HepG2 (cell line): ENCODE measurements around the gene TUBGCP4. TPM values are rescaled to one million over a fixed set of nuclear protein-coding genes. Genes with fewer than 3 reads are reported as not detected.
A peak's percentile ranks its signal among the peaks of the same experiment; 100 is the strongest.

ENCODE experiments used
- IKZF1 ChIP-seq: fragments of 450-650 bp; IDR thresholded peaks from 2 replicates; pipeline ENCODE4 v1.7.1; 2016
- PHF5A ChIP-seq: IDR thresholded peaks from one replicate; pipeline ENCODE4 v1.6.1; 2018; ENCODE audit warnings: low read depth, missing genetic modification reagents; ENCODE audit not compliant: unreplicated experiment
- REXO4 ChIP-seq: sonication (generic); formaldehyde crosslinking; IDR thresholded peaks from 2 replicates; pipeline ENCODE4 v1.8.0; 2022; ENCODE audit warnings: missing genetic modification reagents, mild to moderate bottlenecking, borderline replicate concordance
- TCF7 ChIP-seq: sonication (generic); IDR thresholded peaks from 2 replicates; pipeline ENCODE4 v1.6.1; 2016; ENCODE audit warnings: antibody characterized with exemption, low read depth
- ZFP36 ChIP-seq: fragments of 150-350 bp; IDR thresholded peaks from 2 replicates; pipeline ENCODE4 v1.6.1; 2018; ENCODE audit warnings: borderline replicate concordance, low read length, low read depth; ENCODE audit not compliant: partially characterized antibody
- ZNF30 ChIP-seq: sonication (generic); formaldehyde crosslinking; IDR thresholded peaks from 2 replicates; pipeline ENCODE4 v1.5.0; 2020; ENCODE audit warnings: mild to moderate bottlenecking, missing genetic modification reagents
- ZNF670 ChIP-seq: sonication (generic); formaldehyde crosslinking; IDR thresholded peaks from 2 replicates; pipeline ENCODE4 v1.8.0; 2022; ENCODE audit warnings: mild to moderate bottlenecking, missing genetic modification reagents, borderline replicate concordance
- ZNF816 ChIP-seq: sonication (generic); formaldehyde crosslinking; IDR thresholded peaks from 2 replicates; pipeline ENCODE4 v1.8.0; 2022; ENCODE audit warnings: missing genetic modification reagents, mild to moderate bottlenecking, borderline replicate concordance
- ZSCAN12 ChIP-seq: sonication (generic); formaldehyde crosslinking; IDR thresholded peaks from 2 replicates; pipeline ENCODE4 v1.9.0; 2021; ENCODE audit warnings: mild to moderate bottlenecking, missing genetic modification reagents
- polyA plus RNA-seq, 8 experiments: library from polyadenylated mRNA; depleted of rRNA in 3 of 8; stranded (reverse) in 7 of 8; unstranded in 1 of 8; fragments of >200 nt; fragmentation: Illumina TruSeq in 4 of 8; extraction: Trizol in 4 of 8; gene quantifications; 2 replicates each; pipeline versions ENCODE4 v1.2.1 to v1.2.3, GENCODE V29; 2011 to 2016; ENCODE audit warnings: low read depth in 4 of 8, missing spikeins in 1 of 8, mixed read lengths in 1 of 8; ENCODE audit not compliant: insufficient read depth in 1 of 8
- total RNA-seq, 5 experiments: library from RNA; depleted of rRNA; stranded (reverse); fragments of >200 nt; fragmentation: Illumina TruSeq; extraction: Trizol; gene quantifications; 2 replicates each; pipeline ENCODE4 v1.2.3, GENCODE V29; 2016; ENCODE audit warnings: low read depth in 1 of 5
- TF ChIP-seq, protein P1 (sequence below): sonication (generic); formaldehyde crosslinking; IDR thresholded peaks from 2 replicates; pipeline ENCODE4 v1.5.1; 2020; ENCODE audit warnings: mild to moderate bottlenecking, missing genetic modification reagents, moderate library complexity
- TF ChIP-seq, protein P2 (sequence below): IDR thresholded peaks from 2 replicates; pipeline ENCODE4 v1.6.1; 2016
- TF ChIP-seq, protein P3 (sequence below): sonication (generic); formaldehyde crosslinking; IDR thresholded peaks from 2 replicates; pipeline ENCODE4 v1.9.0; 2022; ENCODE audit warnings: low read depth, missing genetic modification reagents
- TF ChIP-seq, protein P4 (sequence below): sonication (generic); formaldehyde crosslinking; IDR thresholded peaks from 2 replicates; pipeline ENCODE4 v1.8.0; 2022; ENCODE audit warnings: missing genetic modification reagents, mild to moderate bottlenecking, moderate library complexity, borderline replicate concordance
- TF ChIP-seq, protein P5 (sequence below): sonication (generic); formaldehyde crosslinking; IDR thresholded peaks from 2 replicates; pipeline ENCODE4 v1.4.0; 2020; ENCODE audit warnings: missing genetic modification reagents
- TF ChIP-seq, protein P6 (sequence below): sonication (generic); formaldehyde crosslinking; IDR thresholded peaks from 2 replicates; pipeline ENCODE4 v1.5.0; 2020; ENCODE audit warnings: missing genetic modification reagents, mild to moderate bottlenecking, borderline replicate concordance
- TF ChIP-seq, protein P7 (sequence below): sonication (generic); formaldehyde crosslinking; IDR thresholded peaks from 2 replicates; pipeline ENCODE4 v1.4.0; 2020; ENCODE audit warnings: missing genetic modification reagents

The TUBGCP4 gene
- total and polyA plus RNA-seq, 2 of the 13 experiments (the other 11 are each of a cell fraction or from before 2014, with no cell fraction given): 15.0 to 20.5 TPM

DNA sequence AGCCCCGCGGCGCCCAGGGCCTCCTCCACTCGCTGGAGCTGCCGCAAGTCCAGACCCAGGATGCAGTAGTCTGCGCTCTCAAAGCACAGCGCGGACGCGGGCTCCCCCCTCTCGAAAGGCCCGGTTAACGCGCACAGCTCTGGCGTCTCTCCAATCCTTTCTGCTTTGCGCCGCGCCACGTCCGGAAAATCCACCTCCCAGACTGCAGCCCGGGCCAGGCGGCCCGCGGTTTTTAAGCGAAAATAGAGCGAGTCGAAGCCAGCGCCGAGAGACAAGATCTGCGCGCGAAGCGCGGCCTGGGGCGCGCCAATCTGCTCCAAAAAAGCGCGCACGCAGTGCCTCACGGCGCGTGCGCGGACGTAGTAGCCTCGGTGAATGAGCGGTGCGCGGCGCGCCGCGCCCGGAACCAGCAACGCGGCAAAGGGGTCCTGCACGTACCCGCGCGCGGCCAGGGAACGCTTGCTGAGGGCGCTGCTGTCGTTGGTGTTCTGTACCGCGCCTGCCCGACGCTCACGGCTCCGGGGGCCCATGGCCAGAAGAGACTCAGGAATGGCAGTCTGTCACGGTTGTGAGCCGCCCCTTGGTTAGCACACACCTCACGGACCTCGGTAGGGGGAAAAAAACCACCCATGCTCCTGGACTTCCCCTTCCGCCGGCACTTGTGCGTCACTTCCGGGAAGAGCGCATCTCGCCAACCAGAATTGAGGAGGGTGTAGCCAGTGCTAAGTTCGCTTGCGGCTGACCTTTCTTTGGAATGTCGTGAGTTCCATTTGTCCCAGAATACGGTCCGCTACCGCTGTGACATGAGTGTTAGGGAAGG lies 40.7 kb upstream of the TUBGCP4 start, which contains the start of gene LCMT2 (continued):
- TF ChIP-seq, protein P1, sequence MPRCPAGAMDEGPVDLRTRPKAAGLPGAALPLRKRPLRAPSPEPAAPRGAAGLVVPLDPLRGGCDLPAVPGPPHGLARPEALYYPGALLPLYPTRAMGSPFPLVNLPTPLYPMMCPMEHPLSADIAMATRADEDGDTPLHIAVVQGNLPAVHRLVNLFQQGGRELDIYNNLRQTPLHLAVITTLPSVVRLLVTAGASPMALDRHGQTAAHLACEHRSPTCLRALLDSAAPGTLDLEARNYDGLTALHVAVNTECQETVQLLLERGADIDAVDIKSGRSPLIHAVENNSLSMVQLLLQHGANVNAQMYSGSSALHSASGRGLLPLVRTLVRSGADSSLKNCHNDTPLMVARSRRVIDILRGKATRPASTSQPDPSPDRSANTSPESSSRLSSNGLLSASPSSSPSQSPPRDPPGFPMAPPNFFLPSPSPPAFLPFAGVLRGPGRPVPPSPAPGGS: no peak
- TF ChIP-seq ZNF30 (peak; percentile 83; the same call in 1 of the 2 replicates), IKZF1 (no peak), TCF7 (no peak), REXO4 (no peak), ZNF670 (CRISPR knock-in tag) (no peak), ZSCAN12 (CRISPR knock-in tag) (no peak), ZFP36 (no peak), PHF5A (no peak), ZNF816 (CRISPR knock-in tag) (no peak)
- TF ChIP-seq, protein P2, sequence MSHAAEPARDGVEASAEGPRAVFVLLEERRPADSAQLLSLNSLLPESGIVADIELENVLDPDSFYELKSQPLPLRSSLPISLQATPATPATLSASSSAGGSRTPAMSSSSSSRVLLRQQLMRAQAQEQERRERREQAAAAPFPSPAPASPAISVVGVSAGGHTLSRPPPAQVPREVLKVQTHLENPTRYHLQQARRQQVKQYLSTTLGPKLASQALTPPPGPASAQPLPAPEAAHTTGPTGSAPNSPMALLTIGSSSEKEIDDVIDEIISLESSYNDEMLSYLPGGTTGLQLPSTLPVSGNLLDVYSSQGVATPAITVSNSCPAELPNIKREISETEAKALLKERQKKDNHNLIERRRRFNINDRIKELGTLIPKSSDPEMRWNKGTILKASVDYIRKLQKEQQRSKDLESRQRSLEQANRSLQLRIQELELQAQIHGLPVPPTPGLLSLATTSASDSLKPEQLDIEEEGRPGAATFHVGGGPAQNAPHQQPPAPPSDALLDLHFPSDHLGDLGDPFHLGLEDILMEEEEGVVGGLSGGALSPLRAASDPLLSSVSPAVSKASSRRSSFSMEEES (CRISPR knock-in tag): no peak
- TF ChIP-seq, protein P3, sequence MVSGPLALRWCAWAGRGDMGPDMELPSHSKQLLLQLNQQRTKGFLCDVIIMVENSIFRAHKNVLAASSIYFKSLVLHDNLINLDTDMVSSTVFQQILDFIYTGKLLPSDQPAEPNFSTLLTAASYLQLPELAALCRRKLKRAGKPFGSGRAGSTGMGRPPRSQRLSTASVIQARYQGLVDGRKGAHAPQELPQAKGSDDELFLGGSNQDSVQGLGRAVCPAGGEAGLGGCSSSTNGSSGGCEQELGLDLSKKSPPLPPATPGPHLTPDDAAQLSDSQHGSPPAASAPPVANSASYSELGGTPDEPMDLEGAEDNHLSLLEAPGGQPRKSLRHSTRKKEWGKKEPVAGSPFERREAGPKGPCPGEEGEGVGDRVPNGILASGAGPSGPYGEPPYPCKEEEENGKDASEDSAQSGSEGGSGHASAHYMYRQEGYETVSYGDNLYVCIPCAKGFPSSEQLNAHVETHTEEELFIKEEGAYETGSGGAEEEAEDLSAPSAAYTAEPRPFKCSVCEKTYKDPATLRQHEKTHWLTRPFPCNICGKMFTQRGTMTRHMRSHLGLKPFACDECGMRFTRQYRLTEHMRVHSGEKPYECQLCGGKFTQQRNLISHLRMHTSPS: peak; percentile 12; the same call in 1 of the 2 replicates
- TF ChIP-seq, protein P4, sequence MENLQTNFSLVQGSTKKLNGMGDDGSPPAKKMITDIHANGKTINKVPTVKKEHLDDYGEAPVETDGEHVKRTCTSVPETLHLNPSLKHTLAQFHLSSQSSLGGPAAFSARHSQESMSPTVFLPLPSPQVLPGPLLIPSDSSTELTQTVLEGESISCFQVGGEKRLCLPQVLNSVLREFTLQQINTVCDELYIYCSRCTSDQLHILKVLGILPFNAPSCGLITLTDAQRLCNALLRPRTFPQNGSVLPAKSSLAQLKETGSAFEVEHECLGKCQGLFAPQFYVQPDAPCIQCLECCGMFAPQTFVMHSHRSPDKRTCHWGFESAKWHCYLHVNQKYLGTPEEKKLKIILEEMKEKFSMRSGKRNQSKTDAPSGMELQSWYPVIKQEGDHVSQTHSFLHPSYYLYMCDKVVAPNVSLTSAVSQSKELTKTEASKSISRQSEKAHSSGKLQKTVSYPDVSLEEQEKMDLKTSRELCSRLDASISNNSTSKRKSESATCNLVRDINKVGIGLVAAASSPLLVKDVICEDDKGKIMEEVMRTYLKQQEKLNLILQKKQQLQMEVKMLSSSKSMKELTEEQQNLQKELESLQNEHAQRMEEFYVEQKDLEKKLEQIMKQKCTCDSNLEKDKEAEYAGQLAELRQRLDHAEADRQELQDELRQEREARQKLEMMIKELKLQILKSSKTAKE (CRISPR knock-in tag): no peak
- TF ChIP-seq, protein P5, sequence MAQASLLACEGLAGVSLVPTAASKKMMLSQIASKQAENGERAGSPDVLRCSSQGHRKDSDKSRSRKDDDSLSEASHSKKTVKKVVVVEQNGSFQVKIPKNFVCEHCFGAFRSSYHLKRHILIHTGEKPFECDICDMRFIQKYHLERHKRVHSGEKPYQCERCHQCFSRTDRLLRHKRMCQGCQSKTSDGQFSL: no peak; the same call in 1 of the 2 replicates
- TF ChIP-seq, protein P6, sequence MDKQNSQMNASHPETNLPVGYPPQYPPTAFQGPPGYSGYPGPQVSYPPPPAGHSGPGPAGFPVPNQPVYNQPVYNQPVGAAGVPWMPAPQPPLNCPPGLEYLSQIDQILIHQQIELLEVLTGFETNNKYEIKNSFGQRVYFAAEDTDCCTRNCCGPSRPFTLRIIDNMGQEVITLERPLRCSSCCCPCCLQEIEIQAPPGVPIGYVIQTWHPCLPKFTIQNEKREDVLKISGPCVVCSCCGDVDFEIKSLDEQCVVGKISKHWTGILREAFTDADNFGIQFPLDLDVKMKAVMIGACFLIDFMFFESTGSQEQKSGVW (CRISPR knock-in tag): peak; percentile 75; the same call in 1 of the 2 replicates
- TF ChIP-seq, protein P7, sequence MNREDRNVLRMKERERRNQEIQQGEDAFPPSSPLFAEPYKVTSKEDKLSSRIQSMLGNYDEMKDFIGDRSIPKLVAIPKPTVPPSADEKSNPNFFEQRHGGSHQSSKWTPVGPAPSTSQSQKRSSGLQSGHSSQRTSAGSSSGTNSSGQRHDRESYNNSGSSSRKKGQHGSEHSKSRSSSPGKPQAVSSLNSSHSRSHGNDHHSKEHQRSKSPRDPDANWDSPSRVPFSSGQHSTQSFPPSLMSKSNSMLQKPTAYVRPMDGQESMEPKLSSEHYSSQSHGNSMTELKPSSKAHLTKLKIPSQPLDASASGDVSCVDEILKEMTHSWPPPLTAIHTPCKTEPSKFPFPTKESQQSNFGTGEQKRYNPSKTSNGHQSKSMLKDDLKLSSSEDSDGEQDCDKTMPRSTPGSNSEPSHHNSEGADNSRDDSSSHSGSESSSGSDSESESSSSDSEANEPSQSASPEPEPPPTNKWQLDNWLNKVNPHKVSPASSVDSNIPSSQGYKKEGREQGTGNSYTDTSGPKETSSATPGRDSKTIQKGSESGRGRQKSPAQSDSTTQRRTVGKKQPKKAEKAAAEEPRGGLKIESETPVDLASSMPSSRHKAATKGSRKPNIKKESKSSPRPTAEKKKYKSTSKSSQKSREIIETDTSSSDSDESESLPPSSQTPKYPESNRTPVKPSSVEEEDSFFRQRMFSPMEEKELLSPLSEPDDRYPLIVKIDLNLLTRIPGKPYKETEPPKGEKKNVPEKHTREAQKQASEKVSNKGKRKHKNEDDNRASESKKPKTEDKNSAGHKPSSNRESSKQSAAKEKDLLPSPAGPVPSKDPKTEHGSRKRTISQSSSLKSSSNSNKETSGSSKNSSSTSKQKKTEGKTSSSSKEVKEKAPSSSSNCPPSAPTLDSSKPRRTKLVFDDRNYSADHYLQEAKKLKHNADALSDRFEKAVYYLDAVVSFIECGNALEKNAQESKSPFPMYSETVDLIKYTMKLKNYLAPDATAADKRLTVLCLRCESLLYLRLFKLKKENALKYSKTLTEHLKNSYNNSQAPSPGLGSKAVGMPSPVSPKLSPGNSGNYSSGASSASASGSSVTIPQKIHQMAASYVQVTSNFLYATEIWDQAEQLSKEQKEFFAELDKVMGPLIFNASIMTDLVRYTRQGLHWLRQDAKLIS (CRISPR knock-in tag): no peak
